OCI-LY1 (cell line): ENCODE data around the gene MR1.

Experiments
- H2AFZ ChIP-seq: fragments of 200-600 bp; sonication (generic), shearing (Covaris generic); 2 replicates; pipeline ENCODE4 v1.6.0; 2014; ENCODE audit warnings: antibody characterized with exemption, mild to moderate bottlenecking, low read length
- H3F3A ChIP-seq: fragments of 200-600 bp; sonication (generic), shearing (Covaris generic); 2 replicates; pipeline ENCODE4 v1.6.0; 2014; ENCODE audit warnings: mild to moderate bottlenecking, antibody characterized with exemption, low read length, moderate library complexity; ENCODE audit not compliant: insufficient read depth
- H3K27ac ChIP-seq: fragments of 200-600 bp; sonication (generic); 2 replicates; pipeline ENCODE4 v1.5.1; 2014; ENCODE audit warnings: low read length, mixed run types, mild to moderate bottlenecking, low read depth; ENCODE audit not compliant: poor library complexity, severe bottlenecking
- H3K27me3 ChIP-seq: fragments of 200-600 bp; sonication (generic); 2 replicates; pipeline ENCODE4 v1.6.0; 2014; ENCODE audit warnings: antibody characterized with exemption, mild to moderate bottlenecking, low read length, moderate library complexity; ENCODE audit not compliant: insufficient read depth
- H3K36me3 ChIP-seq: fragments of 200-600 bp; sonication (generic); 2 replicates; pipeline ENCODE4 v1.6.1; 2014; ENCODE audit warnings: mild to moderate bottlenecking, antibody characterized with exemption, low read length, moderate library complexity, mixed read lengths; ENCODE audit not compliant: insufficient read depth
- H3K4me1 ChIP-seq: fragments of 200-600 bp; sonication (generic); 2 replicates; pipeline ENCODE4 v1.5.1; 2014; ENCODE audit warnings: mild to moderate bottlenecking, low read length, moderate library complexity; ENCODE audit not compliant: insufficient read depth, severe bottlenecking
- H3K4me2 ChIP-seq: fragments of 200-600 bp; sonication (generic), shearing (Covaris generic); 2 replicates; pipeline ENCODE4 v1.6.1; 2014; ENCODE audit warnings: low read length
- H3K4me3 ChIP-seq: fragments of 200-600 bp; sonication (generic); 2 replicates; pipeline ENCODE4 v1.5.1; 2014; ENCODE audit warnings: low read length, low read depth, mild to moderate bottlenecking, mixed read lengths; ENCODE audit not compliant: poor library complexity, severe bottlenecking
- H3K79me2 ChIP-seq: fragments of 200-600 bp; shearing (Covaris generic); 2 replicates; pipeline ENCODE4 v1.6.1; 2016; ENCODE audit warnings: mixed run types, low read length, mixed read lengths; ENCODE audit not compliant: insufficient read depth
- H3K9ac ChIP-seq: fragments of 200-600 bp; sonication (generic), shearing (Covaris generic); 2 replicates; pipeline ENCODE4 v1.6.1; 2014; ENCODE audit warnings: mild to moderate bottlenecking, low read length, mixed read lengths
- H3K9me2 ChIP-seq: fragments of 200-600 bp; sonication (generic), shearing (Covaris generic); 2 replicates; pipeline ENCODE4 v1.6.1; 2014; ENCODE audit warnings: low read depth, mild to moderate bottlenecking, low read length, mixed read lengths
- H3K9me3 ChIP-seq: fragments of 200-600 bp; shearing (Covaris generic); 2 replicates; pipeline ENCODE4 v1.6.1; 2014; ENCODE audit warnings: low read length, mixed read lengths
- H4K20me1 ChIP-seq: fragments of 200-600 bp; sonication (generic), shearing (Covaris generic); 2 replicates; pipeline ENCODE4 v1.6.0; 2016; ENCODE audit warnings: mild to moderate bottlenecking, low read length; ENCODE audit not compliant: insufficient read depth
- CTCF ChIP-seq: fragments of 200-600 bp; sonication (generic), shearing (Covaris generic); IDR thresholded peaks from 2 replicates; pipeline ENCODE4 v1.5.1; 2017; ENCODE audit warnings: mild to moderate bottlenecking, antibody characterized with exemption, low read length, moderate library complexity, mixed read lengths
- EZH2 ChIP-seq: fragments of 200-600 bp; sonication (generic), shearing (Covaris generic); IDR thresholded peaks from 2 replicates; pipeline ENCODE4 v1.8.0; 2017; ENCODE audit warnings: borderline replicate concordance, mixed run types, mild to moderate bottlenecking, antibody characterized with exemption, low read length, moderate library complexity, mixed read lengths

Gene MR1

DNA sequence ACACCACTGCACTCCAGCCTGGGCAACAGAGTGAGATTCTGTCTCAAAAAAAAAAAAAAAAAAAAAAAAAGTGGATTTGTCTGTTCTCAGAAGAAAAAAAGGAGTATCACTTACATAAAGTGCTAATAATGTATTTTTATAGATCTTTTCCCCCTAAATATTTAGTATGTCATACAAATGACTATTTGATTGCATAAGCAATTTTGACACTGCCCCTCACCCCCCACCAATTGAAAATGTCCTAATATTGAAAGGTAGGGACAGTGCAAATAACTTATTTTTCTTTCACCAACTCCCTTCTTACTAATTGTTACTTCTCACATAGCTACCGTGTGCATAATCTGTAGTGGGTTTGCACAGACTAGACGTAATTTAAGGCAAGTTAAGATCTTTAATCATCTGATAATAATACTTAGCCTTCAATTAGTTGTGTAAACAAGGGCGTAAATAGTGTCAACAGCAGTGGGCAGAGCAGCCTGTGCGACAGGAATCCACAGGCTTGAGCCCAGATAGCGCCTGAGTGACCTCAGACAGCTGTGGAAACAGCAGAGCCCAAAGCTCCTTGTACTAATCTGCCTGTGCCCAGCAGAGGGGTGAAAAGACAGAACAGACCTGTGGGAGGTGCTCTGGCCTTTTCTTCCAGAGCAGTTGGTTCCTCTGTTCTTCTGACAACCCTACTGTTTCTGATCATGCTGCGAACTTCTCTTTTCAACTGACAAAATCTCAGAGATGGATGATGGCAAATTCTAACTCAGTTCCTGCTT is 50.2 kb downstream of the MR1 start:
- Histone ChIP-seq H2AFZ (no peak overlapping the region), H3K4me2 (no peak overlapping the region), H3K9ac (no peak overlapping the region), H3K79me2 (no peaks in the 10 kb centered on the region), H3K27me3 (no peaks in the 10 kb centered on the region), H3F3A (no peaks in the 10 kb centered on the region), H3K9me3 (no peaks in the 10 kb centered on the region), H3K4me1 (peaks cover 14% of the 10 kb centered on the region), H3K4me3 (no peak overlapping the region), H3K9me2 (no peaks in the 10 kb centered on the region), H4K20me1 (no peaks in the 10 kb centered on the region), H3K36me3 (no peaks in the 10 kb centered on the region), H3K27ac (no peak overlapping the region)
- TF ChIP-seq EZH2, result no peak
- peak; percentile 74 for TF ChIP-seq CTCF

- no peaks in the 10 kb centered on the region for H3K9me2 ChIP-seq
- H4K20me1 ChIP-seq, result no peaks in the 10 kb centered on the region
- no peak overlapping the region for H3K9ac ChIP-seq
- H3K27me3 ChIP-seq, result no peaks in the 10 kb centered on the region
- no peak overlapping the region for H2AFZ ChIP-seq
- no peaks in the 10 kb centered on the region for H3K9me3 ChIP-seq
- H3K27ac ChIP-seq, result no peak overlapping the region
- peaks cover 14% of the 10 kb centered on the region for H3K4me1 ChIP-seq
- H3K4me2 ChIP-seq, result no peak overlapping the region
- H3K36me3 ChIP-seq, result no peaks in the 10 kb centered on the region
- no peaks in the 10 kb centered on the region for H3K79me2 ChIP-seq
- no peak overlapping the region for H3K4me3 ChIP-seq
- no peak for TF ChIP-seq EZH2
- TF ChIP-seq CTCF, result no peak
- no peaks in the 10 kb centered on the region for H3F3A ChIP-seq
Observed at GRCh38 chr1:181084606-181084969, 50.8 kb downstream of the MR1 start.

DNA sequence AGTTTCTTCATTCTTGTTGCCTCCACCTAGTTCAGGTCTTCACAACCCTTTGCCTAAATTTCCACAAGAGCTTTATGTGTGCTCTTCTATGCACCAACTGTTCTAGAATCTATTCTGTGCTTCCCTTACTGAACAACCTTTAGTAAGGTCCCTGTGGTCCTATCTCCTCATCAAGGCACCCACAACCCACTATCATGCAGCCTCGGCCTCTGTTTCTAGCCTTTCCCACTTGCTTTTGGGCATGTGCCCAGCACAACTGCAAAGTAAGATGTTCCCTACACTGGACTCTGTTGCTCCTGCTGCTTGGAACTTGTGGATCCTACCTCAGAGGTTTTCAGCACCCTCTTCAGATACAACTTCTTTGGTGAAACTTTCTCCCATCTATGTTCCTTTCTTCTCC is 52.3 kb downstream of the MR1 start:
- no peak overlapping the region for H3K4me2 ChIP-seq
- H3K4me1 ChIP-seq, result peaks cover 29% of the 10 kb centered on the region
- TF ChIP-seq CTCF (no peak), EZH2 (no peak)
- no peaks in the 10 kb centered on the region for H3K79me2 ChIP-seq
- H3K27me3 ChIP-seq, result no peaks in the 10 kb centered on the region
- no peak overlapping the region for H3K27ac ChIP-seq
- H3K4me3 ChIP-seq, result no peak overlapping the region
- H3K9ac ChIP-seq, result no peak overlapping the region
- H3K36me3 ChIP-seq, result no peaks in the 10 kb centered on the region; the same call in 1 of the 2 replicates
- H4K20me1 ChIP-seq, result no peaks in the 10 kb centered on the region
- H3F3A ChIP-seq, result no peaks in the 10 kb centered on the region
- no peaks in the 10 kb centered on the region for H3K9me3 ChIP-seq
- H3K9me2 ChIP-seq, result no peaks in the 10 kb centered on the region
- H2AFZ ChIP-seq, result no peak overlapping the region
